NCI-H226 (cell line): ENCODE data around the gene ZPBP.

Source experiments
- DNase-seq: peaks from one replicate; pipeline ENCODE4 v3.0.0-alpha.2; 2015

Gene ZPBP

DNA sequence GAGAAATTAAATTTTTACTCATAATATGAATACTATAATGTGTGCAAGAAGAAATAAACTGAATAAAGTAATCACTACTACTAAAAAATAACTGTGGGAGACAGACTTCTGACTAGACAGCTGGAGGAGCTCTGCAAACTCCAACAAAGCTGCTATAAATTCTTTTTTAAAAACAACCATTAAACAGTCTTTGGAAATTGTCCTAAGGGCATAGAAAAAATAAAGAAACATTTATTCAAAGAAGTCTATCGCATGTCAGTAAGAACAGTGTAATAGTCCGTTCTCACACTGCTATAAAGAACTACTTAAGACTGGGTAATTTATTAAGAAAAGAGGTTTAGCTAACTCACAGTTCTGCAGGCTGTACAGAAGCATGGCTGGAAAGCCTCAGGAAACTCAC is 56.0 kb downstream of the ZPBP start:
- DNase-seq: no peak

GRCh38 chr7:50022991-50023390 is 70.1 kb downstream of the ZPBP start:
- no peak for DNase-seq

DNA sequence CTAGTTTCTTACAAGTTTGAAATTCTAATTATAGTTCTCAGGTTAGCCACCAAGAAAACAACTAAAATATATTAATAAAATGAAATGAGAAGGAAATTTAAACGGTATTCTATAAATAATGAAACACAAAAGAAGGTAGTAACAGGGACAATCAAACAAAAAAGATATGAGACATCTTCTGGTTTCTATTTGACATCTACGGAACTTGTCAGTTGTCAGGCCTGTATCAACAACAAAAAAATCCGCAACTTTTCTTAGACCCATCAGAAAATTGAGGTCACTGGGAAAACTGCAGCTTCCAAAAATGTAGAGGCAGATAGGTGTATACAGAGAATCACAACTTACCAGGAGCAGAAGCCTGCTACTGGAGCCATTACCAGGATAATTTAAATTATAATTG is 70.6 kb downstream of the ZPBP start:
- DNase-seq: no peak

DNA sequence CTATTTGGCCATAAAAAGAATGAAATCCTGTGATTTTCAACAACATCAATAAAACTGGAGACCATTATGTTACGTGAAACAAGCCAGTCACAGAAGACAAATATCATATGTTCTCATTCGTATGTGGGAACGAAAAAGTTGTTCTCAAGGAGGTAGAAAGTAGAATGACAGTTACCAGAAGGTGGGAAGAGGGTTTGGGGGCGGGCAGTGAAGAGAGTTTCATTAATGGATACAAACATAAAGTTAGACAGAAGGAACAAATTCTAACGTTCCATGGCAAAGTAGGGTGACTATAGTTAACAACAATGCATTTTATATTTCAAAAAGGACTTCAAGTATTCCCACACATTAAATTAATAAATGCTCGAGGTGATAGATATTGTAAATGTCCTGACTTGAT is 97.4 kb downstream of the ZPBP start:
- DNase-seq: no peak

GRCh38 chr7:49986191-49986590 is 106.9 kb downstream of the ZPBP start:
- no peak for DNase-seq

- DNase-seq: no peak
Observed at GRCh38 chr7:49980465-49980864, 112.6 kb downstream of the ZPBP start.

- DNase-seq: no peak
Observed at GRCh38 chr7:49976238-49976637, 116.8 kb downstream of the ZPBP start.

GRCh38 chr7:49974035-49974434 is 119.0 kb downstream of the ZPBP start:
- DNase-seq: no peak

DNA sequence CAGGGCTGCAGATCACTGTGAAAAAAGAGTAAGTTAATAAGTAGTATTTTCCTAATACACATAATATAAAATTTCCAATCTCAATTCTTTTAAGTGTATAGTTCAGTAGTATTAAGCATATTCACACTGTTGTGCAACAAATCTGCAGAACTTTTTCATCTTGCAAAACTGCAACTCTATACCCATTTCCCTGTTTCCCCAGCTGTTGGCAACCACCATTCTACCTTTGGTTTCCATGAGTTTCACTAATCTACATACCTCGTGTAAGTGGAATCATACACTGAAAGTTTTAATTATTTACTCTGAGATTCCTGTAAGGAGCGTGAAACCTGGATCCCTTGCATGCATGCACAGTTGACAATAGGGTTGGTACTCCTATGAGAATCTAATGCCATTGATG is 155.4 kb downstream of the ZPBP start:
- no peak for DNase-seq

DNA sequence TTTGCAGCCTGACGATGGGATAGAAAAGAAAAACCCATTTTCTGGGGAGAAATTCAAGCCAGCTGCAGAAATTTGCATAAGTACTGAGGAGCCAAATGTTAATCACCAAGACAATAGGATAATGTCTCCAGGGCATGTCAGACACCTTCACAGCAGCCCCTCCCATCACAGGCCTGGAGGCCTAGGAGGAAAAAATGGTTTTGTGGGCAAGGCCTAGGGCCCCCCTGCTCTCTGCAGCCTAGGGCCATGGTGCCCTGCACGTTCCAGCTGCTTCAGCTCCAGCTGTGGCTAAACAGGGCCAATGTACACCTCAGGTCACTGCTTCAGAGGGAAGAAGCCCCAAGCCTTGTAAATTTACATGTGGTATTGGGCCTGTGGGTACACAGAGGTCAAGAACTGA is 161.4 kb downstream of the ZPBP start:
- DNase-seq: no peak

DNA sequence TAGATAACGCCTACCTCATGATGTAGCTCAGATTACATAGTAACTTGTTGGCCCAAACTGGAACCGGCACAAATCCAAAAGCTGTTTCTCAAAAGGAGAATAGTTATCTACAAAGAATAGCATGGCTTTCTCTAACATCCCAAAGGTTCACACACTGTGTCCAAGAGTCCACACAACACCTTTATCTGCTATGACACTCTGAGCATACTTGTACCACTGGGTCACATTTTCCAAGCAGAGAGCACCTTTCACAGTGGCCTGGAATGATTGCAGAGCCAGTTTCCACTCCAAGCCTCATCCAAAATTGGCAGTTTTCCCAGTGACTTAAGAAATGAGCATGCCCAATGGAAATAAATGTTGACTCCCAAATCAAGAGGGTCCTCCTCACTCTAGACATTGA is 164.3 kb downstream of the ZPBP start:
- no peak for DNase-seq

GRCh38 chr7:49927631-49928030 is 165.4 kb downstream of the ZPBP start:
- DNase-seq: no peak

GRCh38 chr7:49926720-49927119 is 166.3 kb downstream of the ZPBP start:
- DNase-seq: no peak

- no peak for DNase-seq
Observed at GRCh38 chr7:49911909-49912308, 181.1 kb downstream of the ZPBP start.

DNA sequence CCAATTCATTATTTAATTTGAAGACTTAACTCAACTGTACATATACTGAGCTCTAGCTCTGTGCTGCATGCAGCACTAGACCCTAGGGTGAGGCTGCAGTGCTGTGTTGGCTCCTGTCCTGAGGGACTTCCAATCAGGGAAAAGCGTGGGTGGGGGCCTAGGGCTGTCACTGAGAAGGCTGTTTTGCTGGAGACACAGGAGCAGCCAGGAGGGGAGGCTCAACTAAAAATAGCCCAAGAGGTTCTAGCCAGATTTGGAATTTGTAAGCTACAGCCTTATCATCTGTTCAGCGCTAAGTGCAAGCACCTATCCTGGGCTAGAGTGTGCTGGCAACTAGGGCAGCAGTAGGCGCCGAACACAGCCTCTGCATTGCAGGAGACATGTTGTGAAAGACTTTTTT is 198.5 kb downstream of the ZPBP start:
- DNase-seq: no peak

DNA sequence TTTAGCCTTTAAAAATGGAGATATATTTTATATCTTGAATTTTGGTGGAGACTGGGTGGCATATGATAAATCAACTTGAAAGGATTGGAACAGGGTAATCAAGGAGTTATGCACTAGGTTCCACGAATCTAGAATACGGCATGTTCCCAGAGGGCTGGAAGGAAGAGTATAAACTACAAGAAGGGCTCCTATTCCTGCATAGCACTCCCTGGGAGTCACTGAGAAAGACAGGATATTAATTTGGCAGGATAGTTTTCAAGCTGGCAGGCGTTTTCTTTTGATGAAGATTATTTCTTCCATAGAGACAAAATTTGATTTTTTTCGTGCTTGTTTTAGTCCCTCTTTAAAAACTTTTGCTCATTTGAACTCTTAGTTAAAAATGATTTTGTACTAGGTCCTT is 199.9 kb downstream of the ZPBP start:
- no peak for DNase-seq

DNA sequence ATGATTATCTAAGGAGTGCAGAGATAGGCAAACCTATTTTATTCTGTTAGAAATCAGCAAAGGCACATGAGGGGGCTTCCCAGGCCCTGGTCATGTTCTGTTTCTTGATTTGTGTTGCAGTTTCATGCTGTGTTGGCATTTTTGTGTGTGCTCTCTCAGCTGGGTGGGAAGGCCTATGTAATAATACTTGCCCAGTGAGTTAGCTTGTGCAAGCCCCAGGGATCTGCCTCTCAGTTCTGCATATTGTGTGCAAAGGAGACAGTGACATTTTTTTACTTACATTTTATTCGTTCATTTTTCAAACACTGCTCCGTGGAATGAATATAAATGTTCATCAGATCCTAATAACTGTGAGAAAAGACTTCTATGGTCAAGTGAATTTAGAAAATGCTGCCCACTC is 200.6 kb downstream of the ZPBP start:
- DNase-seq: no peak
